Neuronal stem cell (in vitro differentiated cells): ENCODE results near the gene TMCO5A.

Source experiments
- DNase-seq: peaks from one replicate; pipeline ENCODE4 v3.0.0-alpha.2; 2013; ENCODE audit warnings: low spot score
- H2AFZ ChIP-seq: one replicate; pipeline ENCODE4 v1.6.1; 2013; ENCODE audit warnings: mild to moderate bottlenecking, low read length, inconsistent platforms
- H2AK5ac ChIP-seq: 2 replicates; pipeline ENCODE4 v1.6.1; 2013; ENCODE audit warnings: low read depth, mild to moderate bottlenecking, inconsistent platforms, low read length, moderate library complexity, mixed read lengths
- H2BK120ac ChIP-seq: 2 replicates; pipeline ENCODE4 v1.6.1; 2013; ENCODE audit warnings: low read depth, mild to moderate bottlenecking, inconsistent platforms, low read length, moderate library complexity, mixed read lengths
- H2BK12ac ChIP-seq: one replicate; pipeline ENCODE4 v1.6.1; 2013; ENCODE audit warnings: low read length, inconsistent platforms
- H2BK15ac ChIP-seq: 2 replicates; pipeline ENCODE4 v1.6.1; 2013; ENCODE audit warnings: mild to moderate bottlenecking, low read length, inconsistent platforms, mixed read lengths
- H2BK5ac ChIP-seq: one replicate; pipeline ENCODE4 v1.6.1; 2013; ENCODE audit warnings: inconsistent platforms, mild to moderate bottlenecking, low read length, moderate library complexity
- H3K14ac ChIP-seq: one replicate; pipeline ENCODE4 v1.6.1; 2013; ENCODE audit warnings: low read length, inconsistent platforms
- H3K18ac ChIP-seq: 2 replicates; pipeline ENCODE4 v1.6.1; 2013; ENCODE audit warnings: low read length, inconsistent platforms
- H3K23ac ChIP-seq: 2 replicates; pipeline ENCODE4 v1.6.1; 2013; ENCODE audit warnings: low read depth, mild to moderate bottlenecking, mixed read lengths, low read length, inconsistent platforms; ENCODE audit not compliant: poor library complexity
- H3K27ac ChIP-seq: replicated peaks from 3 replicates; pipeline ENCODE4 v1.5.1; 2013; ENCODE audit warnings: low read length, inconsistent platforms
- H3K27me3 ChIP-seq, 3 experiments: 2 replicates each; pipeline ENCODE4 v1.6.1; 2013; ENCODE audit warnings: low read length in 3 of 3, mild to moderate bottlenecking in 2 of 3, inconsistent platforms in 1 of 3, low read depth in 1 of 3, mixed read lengths in 1 of 3, moderate library complexity in 1 of 3; ENCODE audit not compliant: control insufficient read depth in 3 of 3, insufficient read depth in 3 of 3
- H3K36me3 ChIP-seq, 2 donors: replicated peaks in 1 of 2; 2 replicates each; pipeline ENCODE4 v1.6.1; 2013; ENCODE audit warnings: low read length in 2 of 2; ENCODE audit not compliant: control insufficient read depth in 2 of 2, insufficient read depth in 2 of 2
- H3K4ac ChIP-seq: 2 replicates; pipeline ENCODE4 v1.6.1; 2013; ENCODE audit warnings: inconsistent platforms, mild to moderate bottlenecking, low read length, moderate library complexity
- H3K4me1 ChIP-seq, 2 donors: 1 replicate in 1 of 2; 2 replicates in 1 of 2; pipeline ENCODE4 v1.6.1; 2013; ENCODE audit warnings: low read length in 2 of 2, low read depth in 1 of 2; ENCODE audit not compliant: control insufficient read depth in 2 of 2, insufficient read depth in 1 of 2
- H3K4me2 ChIP-seq: one replicate; pipeline ENCODE4 v1.6.1; 2013; ENCODE audit warnings: mild to moderate bottlenecking, low read length, inconsistent platforms; ENCODE audit not compliant: insufficient read depth, poor library complexity, severe bottlenecking
- H3K4me3 ChIP-seq, 2 donors: 2 replicates each; pipeline ENCODE4 v1.5.1; 2013; ENCODE audit warnings: low read length in 2 of 2, mild to moderate bottlenecking in 2 of 2, inconsistent platforms in 1 of 2, moderate library complexity in 1 of 2
- H3K79me1 ChIP-seq: one replicate; pipeline ENCODE4 v1.6.1; 2013; ENCODE audit warnings: low read depth, mild to moderate bottlenecking, inconsistent platforms, low read length, moderate library complexity
- H3K9ac ChIP-seq: one replicate; pipeline ENCODE4 v1.6.1; 2013; ENCODE audit warnings: mild to moderate bottlenecking, low read depth, low read length, inconsistent platforms; ENCODE audit not compliant: poor library complexity
- H3K9me3 ChIP-seq, 2 donors: replicated peaks in 1 of 2; 2 replicates each; pipeline versions ENCODE3 to v1.6.1; 2013; ENCODE audit warnings: low read length in 2 of 2, mild to moderate bottlenecking in 2 of 2, inconsistent platforms in 1 of 2, low read depth in 1 of 2, mixed read lengths in 1 of 2, moderate library complexity in 1 of 2; ENCODE audit not compliant: control insufficient read depth in 2 of 2, insufficient read depth in 1 of 2
- H4K8ac ChIP-seq: one replicate; pipeline ENCODE4 v1.6.1; 2013; ENCODE audit warnings: low read depth, mild to moderate bottlenecking, inconsistent platforms, low read length, moderate library complexity
- H4K91ac ChIP-seq: one replicate; pipeline ENCODE4 v1.6.1; 2013; ENCODE audit warnings: low read length, low read depth, mild to moderate bottlenecking, inconsistent platforms; ENCODE audit not compliant: poor library complexity
- WGBS, 2 donors: extraction: QIAGEN DNeasy Blood & Tissue Kit; methylation state at CpG; one replicate each; pipeline ENCODE4 v1.1.7; 2013; ENCODE audit warnings: missing lambda C conversion rate in 2 of 2, mixed read lengths in 1 of 2; ENCODE audit not compliant: insufficient read length in 2 of 2, insufficient replicate concordance in 1 of 2; ENCODE audit errors: extremely low coverage in 2 of 2; 5-methylcytosine and 5-hydroxymethylcytosine counted together

TMCO5A gene

GRCh38 chr15:37893309-37893708 lies 41.1 kb upstream of the TMCO5A start:
- no peak overlapping the region for H3K27ac ChIP-seq
- DNase-seq: no peak
- no peaks in the 10 kb centered on the region for H3K9me3 ChIP-seq
- no peak overlapping the region for H3K14ac ChIP-seq
- no peak overlapping the region for H3K9ac ChIP-seq
- H3K4ac ChIP-seq: no peak overlapping the region
- no peak overlapping the region for H2BK12ac ChIP-seq
- H4K8ac ChIP-seq: no peak overlapping the region
- H2AFZ ChIP-seq: no peak overlapping the region
- no peak overlapping the region for H3K18ac ChIP-seq
- H3K36me3 ChIP-seq: no peaks in the 10 kb centered on the region
- no peak overlapping the region for H2BK15ac ChIP-seq
- H2BK5ac ChIP-seq: no peak overlapping the region
- no peaks in the 10 kb centered on the region for H3K4me1 ChIP-seq
- no peak overlapping the region for H3K4me2 ChIP-seq
- H3K79me1 ChIP-seq: no peaks in the 10 kb centered on the region
- no peak overlapping the region for H3K23ac ChIP-seq
- H2BK120ac ChIP-seq: no peak overlapping the region
- H4K91ac ChIP-seq: no peak overlapping the region
- no peak overlapping the region for H2AK5ac ChIP-seq
- no peaks in the 10 kb centered on the region for H3K27me3 ChIP-seq
- no peak overlapping the region for H3K4me3 ChIP-seq

GRCh38 chr15:37898362-37898761 lies 36.1 kb upstream of the TMCO5A start:
- Histone ChIP-seq H3K9ac (no peak overlapping the region), H3K4me1 (peaks cover 4 to 8% of the 10 kb centered on the region in 2 donors), H3K4me2 (no peak overlapping the region), H2AFZ (no peak overlapping the region), H3K14ac (no peak overlapping the region), H4K8ac (no peak overlapping the region), H2BK15ac (no peak overlapping the region), H3K27me3 (no peaks in the 10 kb centered on the region), H3K4ac (no peak overlapping the region), H3K23ac (no peak overlapping the region), H3K36me3 (no peaks in the 10 kb centered on the region), H2BK5ac (no peak overlapping the region), H3K18ac (no peak overlapping the region), H3K27ac (no peak overlapping the region), H3K9me3 (no peaks in the 10 kb centered on the region), H4K91ac (no peak overlapping the region), H2BK12ac (no peak overlapping the region), H3K4me3 (no peak overlapping the region), H2AK5ac (no peak overlapping the region), H3K79me1 (no peaks in the 10 kb centered on the region), H2BK120ac (no peak overlapping the region)
- no peak for DNase-seq
- no CpG with 5 or more reads among the region's 2 CpGs for WGBS, 2 donors

GRCh38 chr15:37900326-37901221 lies 33.9 kb upstream of the TMCO5A start:
- Histone ChIP-seq H3K18ac (no peak overlapping the region), H3K9ac (no peak overlapping the region), H2BK15ac (no peak overlapping the region), H4K91ac (no peak overlapping the region), H3K36me3 (no peaks in the 10 kb centered on the region), H3K27ac (no peak overlapping the region), H3K4me3 (no peak overlapping the region), H3K14ac (no peak overlapping the region), H2BK120ac (no peak overlapping the region), H3K4ac (no peak overlapping the region), H2AFZ (peak overlapping the region; percentile 78), H2AK5ac (no peak overlapping the region), H3K79me1 (no peaks in the 10 kb centered on the region), H2BK5ac (no peak overlapping the region), H3K4me1 (peaks cover 4 to 8% of the 10 kb centered on the region in 2 donors), H3K4me2 (no peak overlapping the region), H3K9me3 (no peaks in the 10 kb centered on the region), H2BK12ac (no peak overlapping the region), H4K8ac (no peak overlapping the region), H3K27me3 (no peaks in the 10 kb centered on the region), H3K23ac (no peak overlapping the region)
- DNase-seq: no peak
- no CpG with 5 or more reads among the region's 7 CpGs for WGBS, 2 donors

GRCh38 chr15:37902126-37902525 lies 32.3 kb upstream of the TMCO5A start:
- Histone ChIP-seq H3K14ac (no peak overlapping the region), H3K4ac (no peak overlapping the region), H4K91ac (no peak overlapping the region), H3K9me3 (no peaks in the 10 kb centered on the region), H2AFZ (no peak overlapping the region), H2BK5ac (no peak overlapping the region), H3K4me1 (peaks cover 4 to 8% of the 10 kb centered on the region in 2 donors), H2BK120ac (no peak overlapping the region), H3K23ac (no peak overlapping the region), H3K27me3 (no peaks in the 10 kb centered on the region), H3K18ac (no peak overlapping the region), H3K27ac (no peak overlapping the region), H2BK12ac (no peak overlapping the region), H3K36me3 (no peaks in the 10 kb centered on the region), H3K9ac (no peak overlapping the region), H2AK5ac (no peak overlapping the region), H3K4me2 (no peak overlapping the region), H3K4me3 (no peak overlapping the region), H2BK15ac (no peak overlapping the region), H3K79me1 (no peaks in the 10 kb centered on the region), H4K8ac (no peak overlapping the region)
- no peak for DNase-seq
